Suppressor macrophage treated with lipopolysaccharide for 1 hour (primary cell): Measurements from ENCODE around the gene KDELR1.
"Not testable (repeated sequence)": the region's sequence is repeated elsewhere in the genome, so short reads cannot be mapped to it uniquely, and the experiment has no call there.

Experiments
- DNase-seq, 3 donors: peaks; one replicate each; pipeline ENCODE4 v3.0.0-alpha.2; 2020 to 2022

Gene KDELR1

GRCh38 chr19:48397263-48398101, 6.1 kb upstream of the KDELR1 start:
- no peak for DNase-seq

DNA sequence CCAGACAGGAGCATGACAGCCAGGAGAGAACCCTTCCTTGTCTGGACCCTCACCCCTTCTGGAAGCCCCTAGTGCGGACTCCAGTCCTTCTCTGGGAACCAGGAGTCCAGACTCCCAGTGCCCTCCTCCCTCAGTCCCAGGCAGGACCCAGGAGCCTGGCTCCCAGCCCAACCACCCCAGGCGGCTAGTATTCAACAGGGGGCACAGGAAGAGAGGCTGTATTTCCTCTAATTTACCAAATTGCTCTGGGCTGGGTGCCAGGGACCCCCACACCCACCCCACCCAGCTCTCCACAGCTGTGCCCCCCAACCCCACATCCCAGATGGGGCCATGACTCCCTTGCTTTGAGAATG, 5.4 kb upstream of the KDELR1 start:
- DNase-seq, result no peak

DNA sequence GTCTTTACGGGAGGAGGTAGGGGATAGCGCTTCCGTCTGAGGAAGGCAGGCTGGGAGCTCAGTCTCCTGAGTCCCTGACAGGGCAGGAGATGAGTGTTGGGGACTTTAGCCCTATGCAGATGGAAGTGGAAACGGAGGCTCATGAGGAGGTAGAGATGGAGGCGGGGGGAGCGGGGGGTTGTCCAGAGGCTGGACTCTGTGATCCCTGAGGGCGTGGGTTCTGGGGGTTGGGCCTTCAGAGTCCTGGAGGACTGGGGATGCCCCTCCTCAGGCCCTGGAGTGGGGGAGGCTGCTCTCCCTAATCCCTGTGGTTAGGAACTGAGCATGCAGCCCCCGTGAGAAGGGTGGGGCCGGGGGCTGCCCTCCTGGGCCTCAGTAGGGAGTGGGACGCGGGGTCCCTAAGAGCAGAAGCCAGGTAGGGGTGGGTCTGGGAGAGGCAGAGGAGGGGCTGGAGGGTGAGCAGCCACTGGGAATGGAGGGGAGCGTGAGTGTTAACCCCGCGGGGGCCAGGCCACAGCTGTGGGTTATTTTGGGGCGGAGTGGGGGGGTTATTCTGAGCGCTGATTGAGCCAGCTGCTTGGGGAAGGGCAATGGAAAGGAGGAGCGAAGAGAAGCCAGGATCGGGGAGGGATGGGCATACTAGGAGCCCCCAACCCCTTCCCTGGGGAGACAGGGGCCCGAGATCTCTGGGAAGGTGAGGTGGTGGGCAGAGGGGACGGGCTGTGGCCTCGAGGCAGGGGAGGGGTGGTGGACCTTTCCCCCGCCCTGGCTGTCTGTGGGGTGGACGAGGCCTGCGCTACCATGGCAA, 4.9 kb upstream of the KDELR1 start:
- no peak for DNase-seq

DNA sequence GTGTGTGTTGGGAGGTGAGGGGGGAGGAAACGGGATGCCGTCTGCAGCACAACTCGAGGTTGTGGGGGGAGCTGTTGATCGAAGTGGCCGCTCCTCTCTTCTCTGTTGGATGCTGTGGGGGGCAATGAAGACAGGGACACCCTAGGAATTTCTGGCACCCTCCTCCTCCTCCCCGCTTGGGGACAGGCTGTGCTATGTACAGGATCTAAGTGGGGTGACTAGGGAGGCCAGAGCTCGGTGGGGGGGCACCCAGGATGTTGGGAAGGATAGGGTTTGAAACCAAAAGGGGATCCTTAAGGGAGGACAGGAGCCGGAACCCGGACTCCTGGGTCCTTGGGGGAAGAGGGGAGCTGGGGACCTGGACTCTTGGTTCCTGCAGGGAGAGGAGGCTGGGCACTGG, 4.1 kb upstream of the KDELR1 start:
- DNase-seq, result no peak

DNA sequence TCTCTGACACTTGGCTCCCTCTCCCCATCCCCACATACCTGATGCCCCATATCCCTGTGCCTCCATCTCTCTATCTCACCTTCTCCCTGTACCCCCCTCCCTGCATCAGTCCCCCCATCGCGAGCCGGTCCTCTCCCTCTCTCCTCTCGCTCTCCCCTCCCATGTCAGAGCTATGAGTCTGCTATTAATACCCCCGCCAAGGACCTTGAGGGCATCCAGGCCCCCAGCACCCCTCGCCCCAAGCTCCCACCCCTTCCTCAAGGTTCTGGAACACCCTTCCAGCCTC, 3.8 kb upstream of the KDELR1 start:
- DNase-seq, result no peak

DNA sequence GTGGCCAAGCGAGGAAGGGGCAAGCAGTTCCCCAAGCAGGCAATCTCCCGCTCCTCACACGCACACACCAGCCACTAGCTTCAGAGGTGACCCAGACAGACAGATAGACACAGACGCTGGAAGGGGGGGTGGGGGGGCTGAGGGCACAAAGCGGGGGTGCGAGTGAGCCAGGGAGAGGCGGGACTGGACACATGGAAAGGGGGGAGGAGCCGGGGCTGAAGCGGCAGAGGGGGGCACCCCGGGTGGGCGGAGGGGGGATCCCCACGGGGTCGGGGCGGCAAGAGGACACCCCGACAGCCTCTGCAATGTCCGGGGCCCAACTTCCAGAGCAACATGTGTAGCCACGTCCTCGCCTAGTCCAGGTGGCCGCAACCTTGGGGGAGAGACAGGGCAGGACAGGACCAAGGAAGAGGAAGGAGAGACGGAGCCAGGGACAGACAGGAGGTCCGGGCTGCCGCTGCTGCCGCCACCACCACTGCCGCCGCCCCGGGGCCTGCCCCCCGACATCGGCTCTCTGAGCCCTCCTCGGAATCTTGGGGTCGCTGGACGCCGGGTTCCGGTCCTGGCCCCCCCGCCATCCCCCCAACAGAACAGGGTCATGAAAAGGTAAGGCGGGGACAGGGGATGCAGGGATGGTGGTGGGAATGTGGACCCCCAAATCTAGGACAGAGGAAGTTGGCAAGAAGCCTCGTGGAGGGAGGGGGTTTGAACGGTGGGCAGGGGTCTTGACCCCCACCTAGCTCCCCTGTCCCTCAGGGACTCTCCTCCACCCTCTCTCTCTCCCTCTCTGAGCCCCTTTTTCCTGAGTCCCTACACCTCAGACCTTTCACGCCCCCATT, 3.2 kb upstream of the KDELR1 start:
- DNase-seq, result no peak

DNA sequence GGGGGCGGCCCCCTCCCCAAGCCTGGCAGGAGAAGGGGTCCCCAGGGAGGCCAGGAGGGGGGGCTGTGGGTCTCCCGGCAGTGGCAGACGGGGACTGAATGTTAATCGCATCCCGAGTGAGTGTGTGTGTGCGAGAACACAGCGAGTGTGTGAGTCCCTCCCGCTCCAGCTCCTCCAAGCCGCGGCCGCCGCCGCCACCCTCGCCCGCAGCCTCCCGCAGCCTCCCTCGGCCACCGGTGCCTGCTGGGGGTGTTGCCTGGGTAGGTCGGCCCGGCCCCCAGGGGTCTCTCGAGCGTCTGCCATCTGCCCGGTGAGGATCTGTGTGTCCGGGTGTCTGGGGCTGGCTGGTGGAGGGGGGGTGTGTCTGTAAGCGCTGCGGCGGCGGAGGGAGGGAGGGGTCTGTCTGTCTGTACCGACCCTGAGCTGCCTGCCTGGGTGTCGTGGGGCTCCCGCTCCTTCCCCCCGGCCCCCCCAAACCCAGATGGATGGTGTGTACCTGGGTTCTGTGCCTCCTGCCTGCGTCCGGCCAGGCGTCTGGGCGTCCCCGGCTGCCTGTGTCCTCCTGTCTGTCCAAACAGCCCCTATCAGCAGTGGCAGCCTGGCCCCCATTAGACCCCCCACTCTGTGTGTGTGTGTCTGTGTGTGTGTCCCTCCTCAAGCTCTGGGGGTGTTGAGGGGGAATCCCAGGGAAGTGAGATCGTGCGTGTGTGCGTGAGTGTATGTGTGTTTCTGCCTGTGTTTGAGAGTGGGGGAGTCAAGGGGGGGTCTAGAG, 2.4 kb upstream of the KDELR1 start, which contains the start of gene GRIN2D:
TSS of gene GRIN2D (plus strand) at position 110 of the 772 bp plus-strand sequence. CDS start 4,725 bp downstream, outside the sequence.
- DNase-seq, result no peak

- DNase-seq, result no peak
Observed at GRCh38 chr19:48392860-48393558, 1.7 kb upstream of the KDELR1 start.

DNA sequence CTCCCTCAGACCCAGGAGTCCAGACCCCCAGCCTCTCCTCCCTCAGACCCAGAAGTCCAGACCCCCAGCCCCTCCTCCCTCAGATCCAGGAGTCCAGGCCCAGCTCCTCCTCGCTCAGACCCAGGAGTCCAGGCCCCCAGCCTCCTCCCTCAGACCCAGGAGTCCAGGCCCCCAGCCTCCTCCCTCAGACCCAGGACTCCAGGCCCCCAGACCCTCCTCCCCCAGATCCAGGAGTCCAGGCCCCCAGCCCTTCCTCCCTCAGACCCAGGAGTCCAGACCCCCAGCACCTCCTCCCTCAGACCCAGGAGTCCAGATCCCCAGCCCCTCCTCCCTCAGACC, 624 bp upstream of the KDELR1 start:
- not testable (repeated sequence) for DNase-seq

DNA sequence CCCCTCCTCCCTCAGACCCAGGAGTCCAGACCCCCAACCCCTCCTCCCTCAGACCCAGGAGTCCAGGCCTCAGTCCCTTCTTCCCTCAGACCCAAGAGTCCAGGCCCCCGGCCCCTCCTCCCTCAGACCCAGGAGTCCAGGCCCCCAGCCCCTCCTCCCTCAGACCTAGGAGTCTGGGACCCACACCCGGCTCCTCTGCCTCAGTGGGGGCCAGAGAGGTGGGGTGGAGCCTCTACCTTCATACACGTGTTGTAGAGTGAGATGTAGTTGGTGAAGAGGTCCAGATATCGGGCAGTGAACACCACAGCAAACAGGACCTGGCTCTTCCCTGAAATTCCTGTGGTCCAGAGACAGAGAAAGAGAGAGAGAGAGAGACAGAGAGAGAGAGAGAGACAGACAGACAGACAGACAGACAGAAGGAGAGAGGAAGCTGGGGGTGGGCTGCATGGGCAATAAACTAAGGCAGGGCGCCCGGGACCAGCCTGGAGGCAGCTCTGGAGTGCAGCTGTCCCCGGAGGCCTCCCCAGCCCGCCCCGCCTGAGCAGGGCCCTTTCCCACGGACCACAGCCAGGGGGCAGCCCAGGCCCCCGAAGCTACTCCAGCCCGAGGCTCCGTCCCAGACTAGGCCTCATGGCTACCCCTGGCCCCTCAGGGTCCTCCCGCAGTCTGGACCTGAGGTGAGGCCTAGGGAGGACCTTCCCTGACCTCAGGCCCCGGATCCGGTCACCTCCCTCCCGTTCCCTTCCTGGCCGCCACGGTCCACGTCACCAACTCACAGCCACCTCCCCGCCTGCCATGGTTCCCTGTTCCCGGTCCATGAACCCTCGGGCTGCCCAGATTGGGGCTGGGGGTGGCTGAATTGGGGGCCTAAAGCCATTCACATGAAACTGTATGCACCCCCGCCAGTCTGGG, 907 bp downstream of the KDELR1 start:
- DNase-seq, result peak; percentile 68 to 87 (median 74)

- DNase-seq, result no peak
Observed at GRCh38 chr19:48386981-48387380, 4.4 kb downstream of the KDELR1 start.

- no peak for DNase-seq
Observed at GRCh38 chr19:48385461-48386087, 5.8 kb downstream of the KDELR1 start.

DNA sequence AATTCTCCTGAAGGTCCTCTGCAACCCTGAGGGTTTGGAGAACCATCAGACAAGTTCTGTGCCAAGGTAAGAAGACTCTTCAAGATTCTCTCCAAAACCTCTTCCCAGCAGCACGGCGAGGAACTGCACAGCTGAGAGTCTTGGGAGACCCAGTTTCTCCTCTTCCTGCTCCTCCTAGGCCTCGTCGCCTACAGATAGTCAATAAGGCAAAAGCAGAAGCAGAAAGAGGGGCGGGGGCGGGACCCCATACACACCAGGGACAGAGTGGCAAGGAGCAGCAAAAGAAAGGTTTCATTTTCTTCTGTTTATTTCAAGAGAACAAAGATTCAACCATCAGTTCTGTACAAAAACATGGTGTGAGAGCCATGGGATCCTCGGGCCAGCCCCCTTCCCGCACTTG, 9.1 kb downstream of the KDELR1 start:
- DNase-seq, result peak in 1 of 3 donors; percentile 54

DNA sequence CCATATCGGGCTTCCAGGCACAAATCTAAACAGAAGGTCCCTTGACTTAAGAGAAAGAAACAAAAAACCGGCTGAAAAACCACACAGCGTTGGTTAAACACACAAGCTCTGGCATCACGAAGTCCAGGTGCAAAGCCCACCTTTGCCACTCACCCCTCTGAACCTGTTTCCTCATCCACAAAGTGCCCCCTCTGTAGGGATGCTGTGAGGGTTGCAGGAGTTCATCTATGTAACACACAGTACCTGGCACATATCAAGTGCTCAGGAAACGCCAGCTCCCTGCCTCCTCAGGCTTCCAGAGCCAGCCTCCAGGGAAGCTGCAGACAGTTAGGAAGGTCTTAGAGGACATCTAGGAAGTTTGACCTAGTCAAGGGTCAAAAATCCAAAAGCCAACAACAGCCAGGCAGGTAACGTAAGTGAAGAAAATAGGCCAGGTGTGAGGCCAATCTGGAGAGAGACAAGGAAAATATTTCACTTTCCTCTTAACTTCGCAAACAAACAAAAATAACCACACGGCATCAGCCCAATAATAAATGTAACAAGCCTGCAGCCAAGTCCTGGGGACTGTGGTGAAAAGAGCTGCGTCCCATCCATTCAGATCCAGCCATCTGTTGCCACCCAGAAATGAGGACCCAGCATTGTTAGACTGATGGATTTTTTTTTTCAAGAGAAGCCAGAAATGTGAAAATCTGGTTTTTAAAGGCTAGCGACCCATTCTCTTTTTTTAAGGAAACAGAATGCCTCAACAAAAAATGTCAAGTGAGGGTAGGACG, 10.0 kb downstream of the KDELR1 start:
- DNase-seq, result no peak

GRCh38 chr19:48379058-48379457, 12.3 kb downstream of the KDELR1 start:
- no peak for DNase-seq

DNA sequence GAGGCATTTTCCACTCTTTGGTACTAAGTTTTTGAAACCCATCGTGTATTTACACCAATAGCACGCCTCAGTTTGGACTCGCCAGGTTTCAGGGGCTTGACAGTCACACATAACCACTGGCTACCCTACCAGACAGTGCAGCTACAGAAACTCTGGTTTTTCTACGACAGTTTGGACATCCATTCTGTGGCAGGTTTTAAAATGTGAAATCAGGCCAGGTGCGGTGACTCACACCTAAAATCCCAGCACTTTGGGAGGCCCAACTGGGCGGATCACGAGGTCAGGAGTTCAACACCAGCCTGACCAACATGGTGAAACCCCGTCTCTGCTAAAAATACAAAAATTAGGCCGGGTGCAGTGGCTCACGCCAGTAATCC, 13.2 kb downstream of the KDELR1 start:
- no peak for DNase-seq

DNA sequence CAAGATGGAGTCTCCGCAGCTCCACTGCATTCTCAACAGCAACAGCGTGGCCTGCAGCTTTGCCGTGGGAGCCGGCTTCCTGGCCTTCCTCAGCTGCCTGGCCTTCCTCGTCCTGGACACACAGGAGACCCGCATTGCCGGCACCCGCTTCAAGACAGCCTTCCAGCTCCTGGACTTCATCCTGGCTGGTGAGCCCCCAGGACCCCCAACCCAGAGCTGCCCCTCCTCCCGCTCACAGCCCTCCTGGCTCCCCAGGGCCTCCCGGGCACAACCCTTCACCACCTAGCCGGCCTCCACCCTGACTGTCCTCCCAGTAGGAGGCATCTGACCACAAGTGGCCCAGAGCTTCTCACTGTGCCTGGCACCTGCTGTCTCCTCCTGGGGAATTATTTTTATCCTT, 17.8 kb downstream of the KDELR1 start:
- DNase-seq, result no peak

GRCh38 chr19:48372904-48373303, 18.4 kb downstream of the KDELR1 start:
- no peak for DNase-seq

- not testable (repeated sequence) for DNase-seq
Observed at GRCh38 chr19:48371771-48372170, 19.6 kb downstream of the KDELR1 start.

GRCh38 chr19:48371367-48371766, 20.0 kb downstream of the KDELR1 start:
- no peak for DNase-seq
